Measurements from ENCODE around the gene FUBP3.

The FUBP3 gene

GRCh38 chr9:130579738-130580463, 524 bp downstream of the FUBP3 start:
- Histone ChIP-seq H3K4me2 (ENCODE audit: low read depth, low read length, poor library complexity, severe bottlenecking) (peak overlapping the region; percentile 88), H3K27me3 (ENCODE audit: insufficient read depth, low read length, poor library complexity, severe bottlenecking) (no peaks in the 10 kb centered on the region), H3K79me2 (ENCODE audit: insufficient read depth, low read length) (peaks cover 36% of the 10 kb centered on the region), H3K36me3 (ENCODE audit: insufficient read depth, low read length) (no peaks in the 10 kb centered on the region), H3K9me2 (replicated peaks; ENCODE audit: low read depth, low read length) (no peaks in the 10 kb centered on the region), H3F3A (ENCODE audit: low read depth) (no peaks in the 10 kb centered on the region), H3K4me1 (ENCODE audit: insufficient read depth, low read length, poor library complexity, severe bottlenecking) (peaks cover 9% of the 10 kb centered on the region), H3K9ac (ENCODE audit: low read depth, low read length, poor library complexity, severe bottlenecking) (peak overlapping the region; percentile 87), H3K9me3 (ENCODE audit: insufficient read depth, low read depth, low read length) (no peaks in the 10 kb centered on the region), H2AFZ (ENCODE audit: low read length) (0 out of 2 replicates have a peak overlapping the region, but pooled peaks have one; percentile 19), H4K20me1 (ENCODE audit: insufficient read depth, low read length, poor library complexity, severe bottlenecking) (peaks cover 15% of the 10 kb centered on the region), H3K4me3 (ENCODE audit: low read length, poor library complexity, severe bottlenecking) (peak overlapping the region; percentile 89)
- TF ChIP-seq EZH2phosphoT487 (IDR thresholded peaks at IDR 0.05; ENCODE audit: borderline replicate concordance) (no peak), CTCF (conservative IDR thresholded peaks at IDR 0.05; ENCODE audit: low read length) (no peak)

- H3K79me2 ChIP-seq (ENCODE audit: insufficient read depth, low read length) = peaks cover 36% of the 10 kb centered on the region
- peak overlapping the region; percentile 88 for H3K4me2 ChIP-seq (ENCODE audit: low read depth, low read length, poor library complexity, severe bottlenecking)
- no peaks in the 10 kb centered on the region for H3F3A ChIP-seq (ENCODE audit: low read depth)
- H3K4me3 ChIP-seq (ENCODE audit: low read length, poor library complexity, severe bottlenecking) = peak overlapping the region; percentile 89
- H3K9me3 ChIP-seq (ENCODE audit: insufficient read depth, low read depth, low read length) = no peaks in the 10 kb centered on the region
- TF ChIP-seq EZH2phosphoT487 (IDR thresholded peaks at IDR 0.05; ENCODE audit: borderline replicate concordance) (no peak), CTCF (conservative IDR thresholded peaks at IDR 0.05; ENCODE audit: low read length) (no peak)
- no peak overlapping the region for H3K9ac ChIP-seq (ENCODE audit: low read depth, low read length, poor library complexity, severe bottlenecking)
- H4K20me1 ChIP-seq (ENCODE audit: insufficient read depth, low read length, poor library complexity, severe bottlenecking) = peaks cover 19% of the 10 kb centered on the region
- H3K27me3 ChIP-seq (ENCODE audit: insufficient read depth, low read length, poor library complexity, severe bottlenecking) = no peaks in the 10 kb centered on the region
- H2AFZ ChIP-seq (ENCODE audit: low read length) = no peak overlapping the region
- H3K36me3 ChIP-seq (ENCODE audit: insufficient read depth, low read length) = no peaks in the 10 kb centered on the region
- H3K4me1 ChIP-seq (ENCODE audit: insufficient read depth, low read length, poor library complexity, severe bottlenecking) = peaks cover 9% of the 10 kb centered on the region
- H3K9me2 ChIP-seq (replicated peaks; ENCODE audit: low read depth, low read length) = no peaks in the 10 kb centered on the region
These were observed 2.4 kb downstream of the FUBP3 start for GRCh38 chr9:130581766-130582165.

- H2AFZ ChIP-seq (ENCODE audit: low read length) = no peak overlapping the region
- H3K4me2 ChIP-seq (ENCODE audit: low read depth, low read length, poor library complexity, severe bottlenecking) = no peak overlapping the region
- no peaks in the 10 kb centered on the region for H3K36me3 ChIP-seq (ENCODE audit: insufficient read depth, low read length)
- H3K79me2 ChIP-seq (ENCODE audit: insufficient read depth, low read length) = peaks cover 36% of the 10 kb centered on the region
- peaks cover 9% of the 10 kb centered on the region for H3K4me1 ChIP-seq (ENCODE audit: insufficient read depth, low read length, poor library complexity, severe bottlenecking)
- no peak for TF ChIP-seq CTCF (conservative IDR thresholded peaks at IDR 0.05; ENCODE audit: low read length)
- peaks cover 19% of the 10 kb centered on the region for H4K20me1 ChIP-seq (ENCODE audit: insufficient read depth, low read length, poor library complexity, severe bottlenecking)
- H3K9me3 ChIP-seq (ENCODE audit: insufficient read depth, low read depth, low read length) = no peaks in the 10 kb centered on the region
- no peak overlapping the region for H3K4me3 ChIP-seq (ENCODE audit: low read length, poor library complexity, severe bottlenecking)
- H3K9ac ChIP-seq (ENCODE audit: low read depth, low read length, poor library complexity, severe bottlenecking) = no peak overlapping the region
- H3K9me2 ChIP-seq (replicated peaks; ENCODE audit: low read depth, low read length) = no peaks in the 10 kb centered on the region
- no peaks in the 10 kb centered on the region for H3F3A ChIP-seq (ENCODE audit: low read depth)
- H3K27me3 ChIP-seq (ENCODE audit: insufficient read depth, low read length, poor library complexity, severe bottlenecking) = no peaks in the 10 kb centered on the region
These were observed 3.9 kb downstream of the FUBP3 start for GRCh38 chr9:130583271-130583670.
